ENCODE data around the gene SLC22A2. TPM values are rescaled to one million over a fixed set of nuclear protein-coding genes. Genes with fewer than 3 reads are reported as not detected.

Gene SLC22A2
- total RNA-seq, 1 donor from 2014 or later: not detected

GRCh38 chr6:160264061-160264612 is 5.5 kb upstream of the SLC22A2 start:
- Mint-ChIP-seq H3K9me3 (ENCODE audit: unreplicated experiment) (no peaks in the 10 kb centered on the region), H3K27ac (ENCODE audit: unreplicated experiment) (no peak overlapping the region), H3K4me3 (ENCODE audit: unreplicated experiment) (no peak overlapping the region), H3K27me3 (ENCODE audit: low read depth, unreplicated experiment) (peaks cover 23% of the 10 kb centered on the region), H3K36me3 (ENCODE audit: low read depth, unreplicated experiment) (no peaks in the 10 kb centered on the region), H3K4me1 (ENCODE audit: low read depth, unreplicated experiment) (peaks cover 9% of the 10 kb centered on the region)
- H3K9me3 ChIP-seq (ENCODE audit: insufficient read depth, low read depth, low read length): no peaks in the 10 kb centered on the region
- no peak for TF ChIP-seq EZH2 (IDR thresholded peaks at IDR 0.05; ENCODE audit: insufficient read depth, low read length)
- TF ChIP-seq CTCF (IDR thresholded peaks at IDR 0.05; ENCODE audit: insufficient read depth, low read depth, low read length): no peak
- FAIRE-seq (no peak), DNase-seq (ENCODE audit: low read depth) (no peak)
- no peaks in the 10 kb centered on the region for H3K4me1 ChIP-seq (ENCODE audit: insufficient read depth, low read length)
- no peak overlapping the region for H3K27ac ChIP-seq (ENCODE audit: low read depth, low read length)
- no peak overlapping the region for H3K4me3 ChIP-seq (ENCODE audit: insufficient read depth, low read depth, low read length)
- no peak overlapping the region for H3K4me2 ChIP-seq (ENCODE audit: low read length)
- no peak overlapping the region for H3K9ac ChIP-seq (ENCODE audit: low read length)
- H4K20me1 ChIP-seq (ENCODE audit: insufficient read depth, low read length): no peaks in the 10 kb centered on the region
- no peaks in the 10 kb centered on the region for H3K36me3 ChIP-seq (ENCODE audit: insufficient read depth, low read length)
- peaks cover 3% of the 10 kb centered on the region for H3K27me3 ChIP-seq (ENCODE audit: insufficient read depth, low read length)
- no peaks in the 10 kb centered on the region for H3K79me2 ChIP-seq (ENCODE audit: insufficient read depth, low read length)
- H2AFZ ChIP-seq (ENCODE audit: low read depth, low read length): no peak overlapping the region

- no peaks in the 10 kb centered on the region for H3K9me3 Mint-ChIP-seq (ENCODE audit: unreplicated experiment)
- H3K4me1 ChIP-seq (ENCODE audit: insufficient read depth, low read length): no peaks in the 10 kb centered on the region
- H3K36me3 Mint-ChIP-seq (ENCODE audit: low read depth, unreplicated experiment): no peaks in the 10 kb centered on the region
- no peak overlapping the region for H3K27ac ChIP-seq (ENCODE audit: low read depth, low read length)
- no peak overlapping the region for H3K9ac ChIP-seq (ENCODE audit: low read length)
- H3K4me3 ChIP-seq (ENCODE audit: insufficient read depth, low read depth, low read length): no peak overlapping the region
- H3K4me2 ChIP-seq (ENCODE audit: low read length): no peak overlapping the region
- no peaks in the 10 kb centered on the region for H3K36me3 ChIP-seq (ENCODE audit: insufficient read depth, low read length)
- no peak overlapping the region for H2AFZ ChIP-seq (ENCODE audit: low read depth, low read length)
- no peak overlapping the region for H3K27ac Mint-ChIP-seq (ENCODE audit: unreplicated experiment)
- peaks cover 9% of the 10 kb centered on the region for H3K4me1 Mint-ChIP-seq (ENCODE audit: low read depth, unreplicated experiment)
- H3K79me2 ChIP-seq (ENCODE audit: insufficient read depth, low read length): no peaks in the 10 kb centered on the region
- DNase-seq (ENCODE audit: low read depth): no peak
- H3K9me3 ChIP-seq (ENCODE audit: insufficient read depth, low read depth, low read length): no peaks in the 10 kb centered on the region
- no peaks in the 10 kb centered on the region for H4K20me1 ChIP-seq (ENCODE audit: insufficient read depth, low read length)
- TF ChIP-seq CTCF (IDR thresholded peaks at IDR 0.05; ENCODE audit: insufficient read depth, low read depth, low read length) (no peak), EZH2 (IDR thresholded peaks at IDR 0.05; ENCODE audit: insufficient read depth, low read length) (no peak)
- H3K27me3 ChIP-seq (ENCODE audit: insufficient read depth, low read length): peaks cover 3% of the 10 kb centered on the region
- H3K27me3 Mint-ChIP-seq (ENCODE audit: low read depth, unreplicated experiment): peaks cover 27% of the 10 kb centered on the region
- H3K4me3 Mint-ChIP-seq (ENCODE audit: unreplicated experiment): no peak overlapping the region
- no peak for FAIRE-seq
These were observed 4.7 kb upstream of the SLC22A2 start for GRCh38 chr6:160263196-160263939.

Data from astrocyte (in vitro differentiated cells and primary cell).